ENCODE results near the gene RREB1. TPM values are rescaled to one million over a fixed set of nuclear protein-coding genes. Genes with fewer than 3 reads are reported as not detected.

RREB1 gene
- total RNA-seq, 1 experiment from 2014 or later = 38.4 TPM

DNA sequence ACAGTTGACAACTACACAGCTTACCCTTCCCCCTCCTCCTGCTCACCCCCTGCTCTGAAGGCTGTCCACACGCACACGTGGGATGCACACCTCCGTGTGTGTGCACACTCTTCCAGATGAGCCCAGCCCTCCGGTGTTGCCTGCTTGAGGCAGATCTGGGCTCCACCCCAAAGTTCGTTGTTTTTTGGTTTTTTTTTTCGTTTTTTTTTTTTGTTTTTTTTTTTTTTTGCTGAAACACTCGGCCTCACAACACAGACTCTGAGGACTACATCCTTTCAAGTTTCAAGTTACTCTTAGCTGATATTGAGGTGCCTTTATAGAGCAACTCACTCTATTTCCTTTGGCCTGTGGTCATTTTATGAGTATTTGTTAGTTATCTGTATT, 88.2 kb downstream of the RREB1 start:
- BruUV-seq (replicated peaks) = no TSS peak
- intact Hi-C loops (cut with micrococcal nuclease; ENCODE audit: unreplicated experiment) = no loop called here
- Mint-ChIP-seq H3K9me3 (ENCODE audit: low read depth, unreplicated experiment) (no peaks in the 10 kb centered on the region), H3K27ac (ENCODE audit: unreplicated experiment) (no peak overlapping the region), H3K4me1 (ENCODE audit: low read depth, unreplicated experiment) (peaks cover 6% of the 10 kb centered on the region), H3K27me3 (ENCODE audit: unreplicated experiment) (no peaks in the 10 kb centered on the region), H3K4me3 (ENCODE audit: low read depth, unreplicated experiment) (no peak overlapping the region), H3K36me3 (ENCODE audit: insufficient read depth, unreplicated experiment) (peaks cover 13% of the 10 kb centered on the region)
- no peak for DNase-seq
- TF ChIP-seq, protein P1, sequence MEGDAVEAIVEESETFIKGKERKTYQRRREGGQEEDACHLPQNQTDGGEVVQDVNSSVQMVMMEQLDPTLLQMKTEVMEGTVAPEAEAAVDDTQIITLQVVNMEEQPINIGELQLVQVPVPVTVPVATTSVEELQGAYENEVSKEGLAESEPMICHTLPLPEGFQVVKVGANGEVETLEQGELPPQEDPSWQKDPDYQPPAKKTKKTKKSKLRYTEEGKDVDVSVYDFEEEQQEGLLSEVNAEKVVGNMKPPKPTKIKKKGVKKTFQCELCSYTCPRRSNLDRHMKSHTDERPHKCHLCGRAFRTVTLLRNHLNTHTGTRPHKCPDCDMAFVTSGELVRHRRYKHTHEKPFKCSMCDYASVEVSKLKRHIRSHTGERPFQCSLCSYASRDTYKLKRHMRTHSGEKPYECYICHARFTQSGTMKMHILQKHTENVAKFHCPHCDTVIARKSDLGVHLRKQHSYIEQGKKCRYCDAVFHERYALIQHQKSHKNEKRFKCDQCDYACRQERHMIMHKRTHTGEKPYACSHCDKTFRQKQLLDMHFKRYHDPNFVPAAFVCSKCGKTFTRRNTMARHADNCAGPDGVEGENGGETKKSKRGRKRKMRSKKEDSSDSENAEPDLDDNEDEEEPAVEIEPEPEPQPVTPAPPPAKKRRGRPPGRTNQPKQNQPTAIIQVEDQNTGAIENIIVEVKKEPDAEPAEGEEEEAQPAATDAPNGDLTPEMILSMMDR (IDR thresholded peaks at IDR 0.05; ENCODE audit: unreplicated experiment) = no peak
- CTCF ChIA-PET = interaction anchor here (0.7 kb wide), 1 partner anchor 317 kb away, joined by 3 read pairs; no protein-coding TSS in a partner anchor

DNA sequence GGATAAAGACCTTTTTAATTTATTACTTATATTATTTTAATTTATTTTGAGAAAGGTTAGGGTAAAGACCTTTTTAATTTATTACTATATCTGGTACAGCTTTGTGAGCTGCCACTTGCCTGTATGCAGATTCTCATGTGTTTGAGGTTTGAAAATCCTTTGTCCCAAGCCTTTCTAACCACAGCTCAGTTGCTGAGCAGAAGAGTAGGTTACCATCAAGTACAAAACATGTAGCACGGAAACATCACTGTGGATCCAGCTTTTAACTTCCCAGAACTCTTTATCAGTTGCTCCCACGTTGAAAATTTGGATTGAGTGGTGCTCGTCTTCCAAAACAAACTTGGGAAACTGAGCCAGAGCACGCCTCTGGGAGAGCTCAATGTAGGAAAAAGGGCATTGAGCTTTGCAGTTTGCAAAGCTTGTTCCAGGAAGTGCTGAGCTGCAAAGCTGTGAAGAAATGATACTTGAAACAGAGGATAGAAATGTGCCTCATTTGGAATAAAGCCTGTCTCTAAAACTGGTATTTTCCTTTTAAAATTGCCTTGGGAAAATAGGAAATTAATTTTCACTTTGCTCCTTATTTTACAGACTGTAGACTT, 89.0 kb downstream of the RREB1 start:
- peaks cover 13% of the 10 kb centered on the region for H3K36me3 Mint-ChIP-seq (ENCODE audit: insufficient read depth, unreplicated experiment)
- no peak for DNase-seq
- H3K4me3 Mint-ChIP-seq (ENCODE audit: low read depth, unreplicated experiment) = no peak overlapping the region
- H3K27me3 Mint-ChIP-seq (ENCODE audit: unreplicated experiment) = no peaks in the 10 kb centered on the region
- CTCF ChIA-PET = interaction anchor here (0.7 kb wide), 1 partner anchor 318 kb away, joined by 3 read pairs; no protein-coding TSS in a partner anchor
- peaks cover 11% of the 10 kb centered on the region for H3K4me1 Mint-ChIP-seq (ENCODE audit: low read depth, unreplicated experiment)
- TF ChIP-seq, protein P1 (IDR thresholded peaks at IDR 0.05; ENCODE audit: unreplicated experiment) = no peak
- no peak overlapping the region for H3K27ac Mint-ChIP-seq (ENCODE audit: unreplicated experiment)
- intact Hi-C loops (cut with micrococcal nuclease; ENCODE audit: unreplicated experiment) = no loop called here
- no TSS peak for BruUV-seq (replicated peaks)
- no peaks in the 10 kb centered on the region for H3K9me3 Mint-ChIP-seq (ENCODE audit: low read depth, unreplicated experiment)

DNA sequence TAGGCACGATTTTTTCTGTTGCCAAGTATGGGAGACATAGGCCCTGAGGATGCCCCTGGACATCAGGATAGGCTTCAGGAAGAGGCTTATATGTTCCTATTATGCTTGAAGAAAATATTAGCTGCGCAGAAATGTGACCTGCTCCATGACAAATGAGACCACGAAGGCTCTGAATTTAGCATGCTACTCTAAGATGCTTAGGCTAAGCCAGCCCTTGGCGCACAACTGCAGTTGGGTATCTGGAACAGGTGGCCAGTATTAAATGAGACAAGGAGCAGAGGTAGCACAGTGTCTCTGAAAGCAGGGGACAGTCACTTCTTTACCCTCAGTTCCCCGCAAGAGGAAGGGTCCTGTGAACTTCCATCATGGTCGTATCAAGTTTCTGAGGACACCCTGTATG, 90.0 kb downstream of the RREB1 start:
- no peaks in the 10 kb centered on the region for H3K27me3 Mint-ChIP-seq (ENCODE audit: unreplicated experiment)
- BruUV-seq (replicated peaks) = no TSS peak

GRCh38 chr6:7198833-7199800, 91.4 kb downstream of the RREB1 start:
- no peak overlapping the region for H3K27ac Mint-ChIP-seq (ENCODE audit: unreplicated experiment)
- no peak for DNase-seq
- no peak overlapping the region for H3K4me3 Mint-ChIP-seq (ENCODE audit: low read depth, unreplicated experiment)
- H3K27me3 Mint-ChIP-seq (ENCODE audit: unreplicated experiment) = no peaks in the 10 kb centered on the region
- peaks cover 18% of the 10 kb centered on the region for H3K4me1 Mint-ChIP-seq (ENCODE audit: low read depth, unreplicated experiment)
- no peaks in the 10 kb centered on the region for H3K9me3 Mint-ChIP-seq (ENCODE audit: low read depth, unreplicated experiment)
- no TSS peak for BruUV-seq (replicated peaks)
- peaks cover 13% of the 10 kb centered on the region for H3K36me3 Mint-ChIP-seq (ENCODE audit: insufficient read depth, unreplicated experiment)
- TF ChIP-seq, protein P1 (IDR thresholded peaks at IDR 0.05; ENCODE audit: unreplicated experiment) = no peak
- CTCF ChIA-PET = no interaction called here
- intact Hi-C loops (cut with micrococcal nuclease; ENCODE audit: unreplicated experiment) = no loop called here

More for the DNA sequence above, 90.0 kb downstream of the RREB1 start:
- no peaks in the 10 kb centered on the region for H3K9me3 Mint-ChIP-seq (ENCODE audit: low read depth, unreplicated experiment)
- no peak for DNase-seq
- H3K4me1 Mint-ChIP-seq (ENCODE audit: low read depth, unreplicated experiment) = peaks cover 18% of the 10 kb centered on the region
- TF ChIP-seq, protein P1 (IDR thresholded peaks at IDR 0.05; ENCODE audit: unreplicated experiment) = no peak
- intact Hi-C loops (cut with micrococcal nuclease; ENCODE audit: unreplicated experiment) = no loop called here
- peaks cover 13% of the 10 kb centered on the region for H3K36me3 Mint-ChIP-seq (ENCODE audit: insufficient read depth, unreplicated experiment)
- H3K4me3 Mint-ChIP-seq (ENCODE audit: low read depth, unreplicated experiment) = no peak overlapping the region
- CTCF ChIA-PET = no interaction called here
- no peak overlapping the region for H3K27ac Mint-ChIP-seq (ENCODE audit: unreplicated experiment)

Measured in Calu3 (cell line).